SW 1271 (cell line): ENCODE measurements around the gene VCP.
A peak's percentile ranks its signal among the peaks of the same experiment; 100 is the strongest.

Source experiments
- DNase-seq, 2 experiments: peaks; one replicate each; lab custom pipeline; 2025; lab: John Stamatoyannopoulos, UW

Gene VCP

DNA sequence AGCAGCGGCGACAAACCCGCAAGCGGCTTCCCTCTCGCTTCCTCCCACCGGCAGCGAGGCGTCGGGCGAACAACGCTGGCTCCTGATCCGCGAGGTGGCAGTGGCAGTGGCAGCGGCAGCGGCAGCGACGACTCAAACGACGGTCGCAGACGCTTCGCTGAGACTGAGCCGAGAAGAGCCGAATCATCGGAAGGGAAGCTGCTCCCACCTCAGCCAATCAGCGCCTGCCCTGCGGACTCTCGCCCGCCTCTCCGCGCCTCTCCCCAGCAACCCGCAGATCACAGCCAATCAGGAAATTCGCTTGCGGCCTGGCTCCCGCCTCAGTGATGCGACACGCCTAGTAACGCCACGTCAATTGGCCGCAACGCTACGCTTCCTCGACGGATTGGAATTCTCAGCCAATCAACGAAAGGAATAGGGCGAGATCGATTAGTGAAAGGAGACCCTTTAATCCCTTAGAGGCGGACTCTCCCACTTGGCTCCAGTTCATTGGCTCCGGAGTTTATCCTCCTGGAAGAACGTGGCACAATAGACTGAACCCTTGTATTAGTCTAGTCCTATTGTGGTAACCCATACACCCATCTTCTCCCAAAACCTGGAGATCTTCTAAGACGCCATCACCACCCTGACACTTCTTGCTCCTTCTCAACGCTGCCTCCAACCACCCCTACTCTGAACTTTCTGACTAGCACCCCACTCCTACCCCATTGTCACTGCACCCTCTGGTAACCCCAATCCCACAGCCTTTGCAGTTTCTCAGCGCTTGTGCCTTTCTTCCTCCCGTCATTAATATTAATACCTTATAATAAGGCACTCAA is at the start of gene VCP:
VCP (minus strand) TSS at position 165 of the 818 bp plus-strand sequence. CDS start 272 bp downstream, outside the sequence.
- DNase-seq, result peak; percentile 88 to 95

DNA sequence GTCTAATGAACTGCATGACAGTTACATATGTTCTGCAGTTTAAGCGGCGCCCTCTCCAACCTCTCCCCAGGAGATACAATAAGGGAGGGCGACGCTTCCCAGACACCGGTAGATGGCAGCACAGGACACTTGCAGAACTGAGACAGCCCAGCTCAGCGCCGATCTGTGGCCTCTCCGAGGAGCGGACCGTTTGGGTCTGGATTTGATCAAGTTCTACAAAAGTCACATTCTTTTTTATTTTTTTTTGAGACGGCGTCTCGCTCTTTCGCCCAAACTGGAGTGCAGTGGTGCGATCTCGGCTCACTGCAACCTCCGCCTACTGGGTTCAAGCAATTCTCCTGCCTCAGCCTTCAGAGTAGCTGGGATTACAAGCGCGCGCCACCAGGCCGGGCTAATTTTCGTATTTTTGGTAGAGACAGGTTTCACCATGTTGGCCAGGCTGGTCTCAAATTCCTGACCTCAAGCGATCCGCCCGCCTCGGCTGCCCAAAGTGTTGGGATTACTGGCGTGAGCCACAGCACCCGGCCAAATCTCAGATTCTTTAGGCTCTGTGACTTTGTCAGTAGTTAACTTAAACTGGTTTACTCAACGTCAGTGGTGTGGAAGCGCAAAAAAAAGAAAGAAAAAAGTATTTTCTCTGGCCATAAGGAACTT is 44.6 kb upstream of the VCP start:
- DNase-seq, result peak; percentile 76 to 80

DNA sequence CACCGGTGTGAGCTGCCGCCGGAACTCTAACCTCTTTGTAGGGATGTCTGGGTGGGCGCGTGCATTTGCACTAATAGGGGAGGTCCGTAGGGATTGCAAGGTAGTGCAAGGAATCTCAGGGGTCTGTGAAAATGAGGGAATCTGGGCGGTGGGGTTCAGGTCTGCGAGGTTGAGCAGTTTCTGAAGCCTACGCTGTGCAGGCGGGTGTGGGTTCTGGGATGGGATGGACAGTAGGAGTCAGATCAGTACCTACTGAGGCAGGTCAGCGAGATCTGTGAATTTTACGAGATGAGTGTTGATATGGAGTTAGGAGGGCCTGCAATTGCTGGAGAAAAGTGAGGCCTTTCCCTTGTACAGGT is 44.1 kb upstream of the VCP start:
- no peak for DNase-seq

DNA sequence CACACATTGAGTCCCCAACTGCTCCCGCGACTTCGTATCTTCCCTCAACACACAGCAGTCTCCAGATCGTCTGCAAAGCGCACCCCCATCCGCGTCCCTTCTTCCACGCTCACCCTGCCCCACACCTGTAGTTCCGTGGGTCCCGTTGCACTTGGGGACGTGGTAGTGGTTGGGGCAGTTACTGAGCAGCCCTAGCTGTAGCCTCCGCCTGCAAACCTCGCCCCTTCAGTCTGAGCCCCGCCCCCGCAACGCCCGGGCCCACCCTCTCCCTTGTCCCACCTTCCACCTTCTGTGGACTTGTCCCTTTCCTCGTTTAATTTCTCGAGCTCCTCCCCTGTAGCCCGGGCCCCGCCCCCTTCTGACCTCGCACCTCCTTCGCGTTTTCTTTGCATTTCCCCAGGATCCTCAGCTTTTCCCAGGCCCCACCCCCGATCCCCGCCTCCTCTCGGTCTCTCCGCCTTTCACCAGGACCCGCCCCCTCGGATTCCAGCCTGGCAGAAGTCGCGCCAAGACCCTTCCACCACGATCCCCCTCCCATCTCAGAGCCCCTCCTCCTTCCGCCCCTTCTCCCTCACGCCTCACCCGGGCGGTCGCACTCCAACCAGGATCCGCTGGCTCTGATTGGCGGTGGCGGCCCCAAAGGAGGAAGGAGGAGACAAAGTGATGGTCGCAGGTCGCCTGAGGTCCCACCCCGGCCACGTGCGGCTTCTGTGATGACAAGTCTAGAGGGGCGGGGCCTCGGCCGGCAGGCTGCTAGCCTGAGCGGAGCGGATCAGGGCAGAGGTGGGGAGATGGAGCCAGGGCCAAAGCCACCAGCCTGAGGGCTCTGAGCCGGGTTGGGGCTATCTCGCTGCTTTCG is 43.5 kb upstream of the VCP start, which contains the start of gene ATOSB:
ATOSB (minus strand) TSS at position 183 of the 859 bp plus-strand sequence. CDS start 7,588 bp downstream, outside the sequence.
- peak; percentile 88 to 89 for DNase-seq

DNA sequence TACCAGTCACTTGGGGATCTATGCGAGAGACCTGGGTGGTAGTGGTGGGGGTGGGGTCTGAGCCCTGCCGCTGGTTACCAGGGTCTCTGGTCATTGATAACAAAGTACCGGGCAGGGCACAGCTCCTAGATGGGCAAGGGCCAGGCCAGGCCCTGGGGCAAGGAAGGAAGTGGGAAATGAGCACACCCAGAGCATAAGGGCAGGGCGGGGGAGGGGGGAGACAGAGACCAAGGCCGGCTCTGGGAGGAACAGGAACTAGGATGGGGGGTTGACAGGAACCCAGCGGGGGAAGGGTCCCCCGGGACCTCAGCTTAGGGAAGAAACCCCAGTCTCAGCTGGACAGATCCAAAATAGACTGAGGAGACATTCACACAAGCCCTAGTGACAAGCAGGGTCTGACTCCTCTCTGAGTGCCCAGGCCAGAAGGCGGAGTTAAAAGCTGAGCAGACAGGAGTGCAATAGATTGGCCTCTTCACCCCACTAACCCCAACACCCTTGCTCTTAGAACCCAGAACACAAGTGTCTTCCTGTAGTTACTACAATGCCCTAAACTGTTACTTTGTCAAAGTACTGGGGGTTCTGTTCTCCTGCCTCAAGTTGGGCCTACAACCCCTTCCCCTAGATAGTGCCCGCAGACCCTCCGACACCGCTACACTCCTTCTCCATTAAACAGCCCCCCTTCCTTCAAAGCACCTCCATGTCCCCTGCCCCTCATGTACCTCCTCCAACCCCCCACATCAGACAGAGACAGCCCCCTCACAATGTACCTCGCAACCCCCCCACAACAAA is 42.6 kb upstream of the VCP start:
- DNase-seq, result peak in 1 of 2 experiments; percentile 3

DNA sequence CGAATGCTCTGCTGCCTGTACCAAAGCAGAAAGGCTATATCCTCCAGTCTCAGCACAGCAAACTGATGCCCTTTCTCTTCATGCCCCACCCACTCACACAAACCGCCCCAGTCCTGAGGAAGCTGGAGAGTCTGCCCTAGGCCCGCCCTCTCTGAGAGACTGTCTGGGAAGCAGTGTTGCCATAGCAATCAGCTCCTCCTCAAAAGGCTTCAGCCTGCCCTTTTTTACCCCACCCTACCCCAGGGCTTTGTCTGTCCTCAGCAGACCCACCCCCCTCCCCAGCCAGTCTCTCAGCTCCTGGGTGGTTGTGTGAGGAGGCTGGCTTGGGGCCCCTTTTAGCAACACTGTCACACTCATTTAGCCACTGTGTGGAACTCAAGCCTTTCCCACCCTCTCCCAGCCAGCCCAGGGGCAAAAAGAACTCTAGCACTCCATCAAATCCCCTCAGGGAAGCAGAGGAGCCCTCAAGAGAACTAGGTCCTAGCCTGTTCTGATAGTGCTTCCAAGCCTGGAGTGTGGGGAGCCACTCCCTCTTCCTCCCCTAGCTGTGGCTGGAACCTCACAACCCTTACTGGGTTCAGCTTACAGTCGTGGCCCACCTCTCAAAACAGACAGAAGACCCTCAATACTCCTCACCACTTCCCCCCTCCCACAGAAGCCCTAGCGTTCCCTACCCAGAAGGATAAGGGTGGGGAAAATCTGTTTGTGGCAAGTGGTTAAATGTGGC is 41.9 kb upstream of the VCP start:
- peak; percentile 57 to 85 for DNase-seq

DNA sequence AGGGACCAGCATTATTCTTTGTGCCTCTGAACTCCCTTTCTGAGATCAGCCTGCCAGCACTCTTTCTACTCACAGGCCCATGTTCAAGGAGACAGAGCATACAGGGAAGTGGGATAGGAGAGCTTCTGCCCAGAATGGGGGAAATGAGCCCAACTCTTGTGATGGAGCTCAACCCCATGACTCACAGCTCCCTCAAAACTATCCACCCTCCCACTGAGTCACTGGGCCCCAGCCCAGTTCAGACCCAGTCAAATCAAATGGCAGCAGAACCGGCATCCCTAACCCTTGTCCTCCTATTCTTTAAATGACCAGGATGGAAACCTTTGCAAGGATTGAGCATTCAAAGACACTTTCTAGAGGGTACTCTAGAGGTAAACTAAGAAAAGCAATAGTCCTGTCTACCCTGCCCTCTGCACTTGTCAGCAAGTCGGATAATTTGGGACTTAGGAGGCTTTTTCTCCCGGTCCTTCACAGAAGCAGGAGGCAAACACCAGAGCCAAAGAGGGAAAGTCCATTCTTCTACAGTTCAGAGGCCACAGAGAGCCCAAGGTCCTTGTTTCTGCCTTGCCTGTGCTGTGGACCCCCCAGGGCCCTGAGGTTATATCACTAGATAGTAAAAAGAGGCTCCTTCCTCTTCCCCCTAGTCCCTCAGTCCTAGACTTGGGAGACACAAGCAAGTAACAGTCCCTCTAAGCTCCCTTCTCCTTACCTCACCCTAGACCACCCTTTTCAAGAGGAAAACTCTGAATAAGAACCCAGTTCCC is 40.0 kb upstream of the VCP start:
- no peak for DNase-seq

DNA sequence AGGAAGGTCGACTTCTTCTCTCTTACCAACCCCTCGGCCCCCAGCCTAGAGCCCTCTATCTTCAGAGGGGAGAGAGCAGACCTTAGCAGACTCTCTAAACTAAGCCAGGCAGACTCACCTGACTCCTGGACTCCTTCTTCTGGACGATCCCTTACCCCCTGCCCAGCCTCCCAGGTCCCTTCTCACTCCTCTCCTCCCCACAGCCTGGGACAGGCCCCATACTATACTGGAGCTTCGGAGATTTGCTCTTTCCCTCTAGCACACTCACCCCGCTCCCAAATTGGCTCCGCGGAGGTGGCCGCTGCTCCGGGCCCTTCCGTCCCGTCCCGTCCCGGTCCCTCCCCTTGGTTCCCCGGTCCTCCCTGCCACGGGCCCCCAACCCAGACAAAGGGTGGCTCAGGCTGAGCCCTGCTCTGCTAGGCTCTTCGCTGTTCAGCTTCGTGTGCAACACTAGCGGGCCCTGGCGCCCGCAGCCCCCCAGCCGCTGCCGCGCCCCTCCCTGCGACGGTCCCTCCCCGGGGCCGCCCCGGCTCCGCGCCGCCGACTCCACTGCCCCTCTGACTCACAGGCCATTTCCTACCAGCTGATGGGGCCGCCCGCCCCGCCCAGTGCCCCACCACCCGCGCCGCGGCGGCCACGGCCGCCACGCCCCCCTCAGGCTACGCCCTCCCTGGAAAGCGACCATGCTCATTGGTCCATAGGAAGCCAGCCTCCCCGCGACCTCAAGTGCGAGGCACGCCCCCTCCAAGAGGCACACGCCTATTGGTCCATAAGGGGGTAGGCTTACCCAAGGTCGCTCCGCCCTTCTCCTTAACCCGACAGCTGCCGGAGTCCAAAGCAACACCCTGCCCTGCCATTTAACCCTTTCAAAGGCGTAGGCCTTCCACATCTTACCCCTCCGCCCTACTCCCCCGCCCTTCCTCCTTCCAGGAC is 38.8 kb upstream of the VCP start:
- DNase-seq, result peak; percentile 84 to 91

DNA sequence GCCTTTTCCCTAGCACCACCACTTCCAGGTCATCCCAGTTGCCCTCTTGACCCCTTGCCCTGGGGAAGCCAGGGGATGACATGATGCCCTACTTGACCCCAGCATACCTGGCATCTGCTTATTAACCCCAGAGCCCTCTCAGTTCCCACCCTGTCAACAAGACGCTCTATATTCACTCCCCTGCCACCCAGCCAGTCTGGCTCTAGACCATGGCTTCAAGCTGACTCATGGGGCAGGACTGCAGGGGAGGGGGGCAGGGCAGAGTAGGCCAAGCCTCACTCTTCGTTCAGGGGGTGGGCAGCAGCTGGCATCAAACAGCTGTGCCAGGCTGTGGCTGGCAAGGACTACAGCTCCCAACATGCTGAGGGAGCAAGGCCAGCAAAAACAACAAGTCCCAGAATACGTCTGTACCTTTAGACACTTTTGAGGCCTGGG is 37.9 kb upstream of the VCP start:
- peak in 1 of 2 experiments; percentile 34 for DNase-seq

DNA sequence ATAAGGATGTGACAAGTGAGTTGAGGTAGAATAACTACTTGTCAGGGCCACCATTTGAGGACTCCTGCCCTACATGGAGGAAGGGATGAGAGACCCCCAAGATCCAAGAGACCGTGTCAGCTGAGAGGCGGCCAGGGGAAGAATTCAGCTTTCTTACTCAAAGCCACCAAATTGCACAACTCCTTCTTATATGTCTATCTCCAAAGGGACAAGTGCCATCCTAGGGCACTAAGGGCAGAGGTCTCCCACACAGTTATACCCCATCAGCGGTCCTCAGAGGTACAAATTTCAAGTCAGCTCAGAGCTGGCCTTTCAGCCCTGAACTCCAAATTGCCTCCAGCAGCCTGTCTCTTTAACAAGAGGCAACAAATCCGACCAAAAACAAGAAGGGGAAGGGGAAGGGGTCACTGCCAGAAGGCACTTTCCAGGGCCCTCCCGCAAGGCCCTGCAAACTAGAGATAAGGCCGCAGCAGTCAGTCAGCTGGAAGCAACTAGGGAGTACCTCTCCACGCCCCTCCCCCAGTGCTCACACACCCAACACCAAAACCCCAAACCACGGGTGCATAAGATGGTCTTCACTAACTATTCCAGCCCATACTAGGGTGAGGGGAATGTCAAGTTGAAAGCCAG is 36.6 kb upstream of the VCP start:
- no peak for DNase-seq

DNA sequence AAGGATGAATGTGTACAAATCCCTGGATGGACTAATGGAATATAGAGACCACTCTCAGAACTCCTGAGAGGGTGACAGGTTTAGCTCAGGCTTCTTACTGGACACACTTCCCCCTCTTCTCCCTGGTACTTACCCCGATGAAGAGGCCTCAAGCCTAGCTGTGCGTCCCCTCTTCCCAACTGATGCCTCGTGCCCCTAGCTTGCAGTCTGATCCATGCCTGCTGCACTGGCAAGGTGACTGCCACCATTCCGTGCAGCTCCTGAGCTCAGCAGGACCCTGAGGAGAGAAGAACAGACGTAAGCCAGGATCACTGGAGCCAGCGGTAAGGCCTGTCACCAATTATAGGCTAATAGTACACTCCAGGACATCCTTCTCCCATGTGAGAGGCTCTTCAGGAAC is 36.0 kb upstream of the VCP start:
- DNase-seq, result no peak

DNA sequence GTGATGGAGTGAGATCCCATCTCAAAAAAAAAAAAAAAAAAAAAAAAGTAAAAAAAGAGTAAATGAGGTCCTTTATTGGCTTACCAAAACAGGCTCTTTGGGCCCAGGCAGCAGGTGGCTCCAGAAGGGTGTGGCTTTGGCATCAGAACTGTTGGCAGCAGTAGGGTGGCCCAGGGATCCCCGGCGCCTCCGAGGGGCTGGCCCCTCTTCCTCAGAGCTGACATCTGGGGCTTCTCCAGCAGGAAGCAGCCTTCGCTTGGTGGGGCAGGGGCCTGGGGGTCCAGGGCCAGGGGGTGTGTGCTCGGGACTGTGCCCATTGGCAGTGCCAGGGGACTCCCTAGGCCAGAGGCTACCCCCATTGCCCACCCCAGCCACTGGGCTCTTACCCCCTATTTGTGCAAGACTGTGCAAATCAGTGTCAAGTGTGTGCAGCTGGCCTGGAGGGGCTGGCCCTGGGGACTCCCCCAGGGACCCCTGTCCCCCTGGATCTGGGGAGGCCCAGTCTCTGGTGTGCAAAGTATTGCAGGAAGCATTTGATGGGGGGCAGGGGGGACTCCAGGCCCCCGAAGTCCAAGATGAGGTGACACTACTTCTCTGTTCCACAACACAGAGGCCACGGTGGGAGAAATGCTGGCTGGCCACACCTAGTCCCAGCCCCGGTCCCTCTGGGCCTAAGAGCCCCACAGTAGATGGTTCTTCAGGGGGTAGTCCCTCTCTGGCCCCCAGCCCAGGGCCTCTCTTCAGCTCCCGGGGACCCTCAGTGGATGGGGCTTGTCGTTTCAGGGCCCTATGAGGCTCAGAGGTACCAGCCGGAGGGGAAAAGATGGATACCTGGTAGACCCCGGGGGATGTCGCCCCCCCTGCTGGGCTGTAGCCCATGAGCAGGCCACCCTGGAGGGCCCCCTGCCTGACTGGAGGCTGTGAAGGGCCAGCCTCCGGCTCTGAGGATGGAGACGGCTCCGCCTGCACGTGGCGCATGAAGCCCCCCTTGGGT is 35.2 kb upstream of the VCP start:
- no peak for DNase-seq

DNA sequence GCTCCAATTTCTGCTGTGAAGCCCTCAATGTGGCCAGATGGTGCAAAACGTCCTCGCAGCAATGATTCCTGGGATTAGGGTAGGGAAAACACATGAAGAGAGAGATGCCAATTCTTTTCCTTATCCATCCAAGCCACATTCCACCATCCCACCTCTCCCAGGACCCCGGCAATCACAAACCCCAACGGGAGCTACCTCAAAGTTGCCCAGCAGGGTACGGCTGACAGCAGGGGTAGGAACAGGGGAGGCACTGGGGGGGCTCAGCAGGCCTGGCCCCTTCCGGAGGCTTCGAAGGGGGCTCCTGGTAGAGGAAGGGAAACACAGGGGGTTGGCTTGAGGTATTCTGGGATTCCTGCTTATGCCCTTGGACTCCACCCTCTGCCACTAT is 33.9 kb upstream of the VCP start:
- no peak for DNase-seq

DNA sequence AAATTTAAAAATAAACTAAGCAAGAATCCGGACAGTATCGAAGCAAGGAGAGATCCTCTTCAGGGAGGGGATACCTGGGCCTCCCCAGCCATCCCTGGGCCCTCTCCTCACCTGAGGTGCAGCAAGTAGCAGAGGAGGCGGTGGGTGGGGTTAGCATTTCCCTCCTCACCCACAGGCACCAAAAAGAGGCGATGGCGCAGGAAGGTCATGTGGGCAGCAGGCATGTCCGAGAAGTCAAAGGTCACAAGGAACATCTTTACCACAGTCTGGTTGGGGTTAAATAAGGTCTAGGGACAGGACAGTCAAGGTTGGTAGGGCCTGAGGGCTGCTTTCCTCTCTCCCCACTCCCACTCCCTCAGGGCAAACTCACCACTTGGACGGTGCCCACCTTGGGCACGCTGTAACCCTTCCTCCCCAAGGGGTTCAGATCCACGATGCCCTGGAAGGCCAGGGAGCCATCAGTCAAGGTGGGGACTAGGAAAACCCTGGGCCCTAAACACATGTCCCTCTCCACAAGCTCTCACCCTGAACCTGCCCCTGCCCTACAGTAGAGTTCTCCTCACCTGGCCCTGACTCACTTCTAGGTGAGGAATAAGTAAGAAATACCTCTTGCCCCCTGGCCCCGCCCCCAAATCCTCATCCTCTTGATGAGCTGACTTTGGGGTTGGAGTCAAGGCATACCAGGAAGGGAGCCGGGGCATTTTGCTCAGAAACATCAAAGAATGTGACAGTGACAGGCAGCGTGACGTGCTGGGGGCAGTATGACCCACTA is 33.3 kb upstream of the VCP start:
- DNase-seq, result no peak

DNA sequence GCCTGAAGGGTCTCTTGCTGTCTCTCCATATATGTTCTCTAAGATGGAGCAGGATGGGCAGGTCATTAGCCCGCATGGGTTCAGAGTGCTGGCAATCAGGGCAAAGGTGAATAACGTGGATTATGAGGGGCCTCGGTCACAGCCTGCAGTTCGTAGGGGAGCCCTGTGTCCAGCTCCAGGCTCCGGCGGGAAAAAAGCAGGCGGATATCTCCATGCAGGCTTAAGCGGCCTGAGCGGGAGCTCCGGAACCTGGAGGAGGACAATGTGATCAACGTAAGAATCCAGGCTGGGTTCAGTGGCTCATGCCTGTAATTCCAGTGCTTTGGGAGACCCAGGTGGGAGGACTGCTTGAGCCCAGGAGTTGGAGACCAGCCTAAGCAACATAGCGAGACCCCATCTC is 32.7 kb upstream of the VCP start:
- DNase-seq, result no peak

DNA sequence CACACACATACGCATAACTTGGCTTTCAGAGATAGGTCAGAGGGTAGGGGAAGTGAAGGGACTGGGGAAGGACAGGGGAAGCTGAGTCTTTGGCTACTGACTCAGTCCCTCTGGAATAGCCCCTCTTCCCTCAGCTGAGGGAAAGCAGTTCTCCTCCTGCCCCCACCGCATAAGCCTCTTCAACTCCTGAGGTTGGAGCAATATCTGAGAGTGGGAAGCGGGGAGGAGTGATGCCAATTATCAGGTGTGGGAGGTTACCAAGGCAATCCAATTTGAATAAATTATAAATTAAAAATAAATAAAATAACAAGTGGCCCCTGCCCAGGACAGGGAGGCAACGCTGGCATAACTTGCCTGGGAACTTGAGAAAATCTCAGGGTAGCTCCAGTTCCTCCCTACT is 32.2 kb upstream of the VCP start:
- DNase-seq, result no peak
